HG03066 (cell line): ENCODE measurements around the gene ZC3H6.

Experiments
- ATAC-seq: cut with Tn5 transposase; IDR thresholded peaks from one replicate; pipeline ENCODE4 v1.9.1; 2021; ENCODE audit warnings: low read depth; ENCODE audit not compliant: unreplicated experiment

ZC3H6 gene, protein sequence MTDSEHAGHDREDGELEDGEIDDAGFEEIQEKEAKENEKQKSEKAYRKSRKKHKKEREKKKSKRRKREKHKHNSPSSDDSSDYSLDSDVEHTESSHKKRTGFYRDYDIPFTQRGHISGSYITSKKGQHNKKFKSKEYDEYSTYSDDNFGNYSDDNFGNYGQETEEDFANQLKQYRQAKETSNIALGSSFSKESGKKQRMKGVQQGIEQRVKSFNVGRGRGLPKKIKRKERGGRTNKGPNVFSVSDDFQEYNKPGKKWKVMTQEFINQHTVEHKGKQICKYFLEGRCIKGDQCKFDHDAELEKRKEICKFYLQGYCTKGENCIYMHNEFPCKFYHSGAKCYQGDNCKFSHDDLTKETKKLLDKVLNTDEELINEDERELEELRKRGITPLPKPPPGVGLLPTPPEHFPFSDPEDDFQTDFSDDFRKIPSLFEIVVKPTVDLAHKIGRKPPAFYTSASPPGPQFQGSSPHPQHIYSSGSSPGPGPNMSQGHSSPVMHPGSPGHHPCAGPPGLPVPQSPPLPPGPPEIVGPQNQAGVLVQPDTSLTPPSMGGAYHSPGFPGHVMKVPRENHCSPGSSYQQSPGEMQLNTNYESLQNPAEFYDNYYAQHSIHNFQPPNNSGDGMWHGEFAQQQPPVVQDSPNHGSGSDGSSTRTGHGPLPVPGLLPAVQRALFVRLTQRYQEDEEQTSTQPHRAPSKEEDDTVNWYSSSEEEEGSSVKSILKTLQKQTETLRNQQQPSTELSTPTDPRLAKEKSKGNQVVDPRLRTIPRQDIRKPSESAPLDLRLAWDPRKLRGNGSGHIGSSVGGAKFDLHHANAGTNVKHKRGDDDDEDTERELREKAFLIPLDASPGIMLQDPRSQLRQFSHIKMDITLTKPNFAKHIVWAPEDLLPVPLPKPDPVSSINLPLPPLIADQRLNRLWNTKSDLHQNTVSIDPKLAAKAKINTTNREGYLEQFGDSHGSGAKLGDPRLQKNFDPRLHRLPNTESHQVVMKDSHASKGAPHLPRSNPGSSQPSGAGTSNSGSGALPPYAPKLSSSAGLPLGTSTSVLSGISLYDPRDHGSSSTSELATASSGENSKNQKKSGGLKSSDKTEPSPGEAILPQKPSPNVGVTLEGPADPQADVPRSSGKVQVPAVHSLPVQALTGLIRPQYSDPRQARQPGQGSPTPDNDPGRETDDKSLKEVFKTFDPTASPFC

DNA sequence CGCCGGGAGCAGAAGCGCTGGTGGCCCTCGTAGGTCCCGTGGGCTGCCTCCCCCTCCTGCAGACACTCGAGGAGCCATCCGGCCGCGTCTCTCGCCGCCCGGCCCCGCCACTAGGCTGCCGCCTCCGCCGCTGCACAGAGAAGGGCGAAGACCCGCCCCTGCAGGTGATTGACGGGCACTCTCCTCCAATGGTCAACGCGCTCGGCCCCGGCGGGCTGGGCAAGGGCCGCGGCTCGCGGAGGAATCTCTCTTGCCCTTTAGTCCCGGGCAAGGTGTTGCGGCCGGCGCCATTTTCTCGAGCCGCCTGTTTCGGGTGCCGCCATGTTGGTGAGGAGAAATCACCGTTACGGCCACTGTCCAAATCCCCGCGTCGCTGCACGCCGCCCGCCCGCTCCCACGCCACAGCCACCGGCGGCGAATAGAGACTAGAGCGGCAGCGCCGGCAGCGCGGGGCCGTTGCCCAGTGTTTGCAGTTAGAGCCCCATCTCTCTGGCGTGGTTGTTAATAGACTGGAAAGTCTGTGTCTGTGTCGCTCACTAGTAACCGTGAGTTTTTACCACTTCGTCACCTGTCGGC, at the start of gene ZC3H6:
Gene ZC3H6, plus strand, starts transcription at position 287 of the 576 bp plus-strand sequence. CDS start 398 bp downstream, outside the sequence.
- ATAC-seq: peak; percentile 95

DNA sequence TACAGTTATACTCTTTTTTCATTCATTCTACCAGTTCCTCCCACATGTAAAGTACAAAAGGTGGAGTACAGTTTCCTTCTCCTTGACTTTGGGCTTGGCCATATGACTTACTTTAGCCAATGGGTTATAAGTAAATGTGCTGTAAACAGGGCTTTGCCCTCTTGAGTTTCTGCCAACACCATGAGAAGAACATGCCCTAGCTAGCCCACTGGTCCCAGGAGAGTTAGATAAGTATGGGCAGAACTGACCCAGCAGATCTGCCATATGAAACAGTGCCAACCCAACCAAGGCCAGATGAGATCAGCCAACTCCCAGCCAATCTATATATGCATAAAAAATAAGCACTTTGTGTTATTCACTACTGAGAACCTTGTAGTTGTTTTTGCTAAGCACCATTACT, 46.0 kb upstream of the ZC3H6 start:
- ATAC-seq: no peak

DNA sequence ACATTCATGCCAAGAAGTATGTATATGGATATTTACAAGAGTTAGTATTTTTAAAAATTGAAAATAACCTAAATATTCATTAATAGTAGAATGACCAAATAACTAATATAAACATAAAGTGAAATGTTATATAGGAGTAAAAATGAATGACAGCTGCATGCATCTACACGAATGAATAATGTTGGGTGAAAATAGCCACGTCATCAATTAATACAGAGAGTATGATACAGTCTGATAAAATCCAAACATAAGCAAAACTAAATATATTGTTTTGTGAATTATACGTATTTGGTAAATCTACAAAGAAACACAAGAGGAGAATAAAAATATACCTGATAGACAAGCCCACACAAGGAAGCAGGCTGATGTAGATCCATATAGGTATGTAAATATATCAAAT, 45.0 kb upstream of the ZC3H6 start:
- ATAC-seq: no peak

DNA sequence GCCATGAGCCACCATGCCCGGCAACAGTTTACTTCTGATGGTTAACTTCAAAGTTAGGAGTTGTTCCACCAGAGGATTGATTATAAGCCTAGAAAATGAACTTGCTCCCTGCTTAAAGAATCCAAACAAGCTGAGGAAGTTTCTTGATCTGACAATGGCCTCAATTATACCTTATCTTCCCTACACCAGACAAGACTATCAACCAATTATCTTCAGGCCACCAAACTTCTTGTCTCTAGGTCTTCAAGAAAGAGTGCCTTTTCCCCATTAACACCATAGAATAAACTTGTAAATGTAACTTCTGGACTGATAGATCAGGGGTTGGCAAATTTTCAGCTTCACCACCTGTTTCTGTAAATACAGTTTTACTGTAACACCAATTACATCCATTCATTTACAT, 35.5 kb upstream of the ZC3H6 start:
- ATAC-seq: no peak

DNA sequence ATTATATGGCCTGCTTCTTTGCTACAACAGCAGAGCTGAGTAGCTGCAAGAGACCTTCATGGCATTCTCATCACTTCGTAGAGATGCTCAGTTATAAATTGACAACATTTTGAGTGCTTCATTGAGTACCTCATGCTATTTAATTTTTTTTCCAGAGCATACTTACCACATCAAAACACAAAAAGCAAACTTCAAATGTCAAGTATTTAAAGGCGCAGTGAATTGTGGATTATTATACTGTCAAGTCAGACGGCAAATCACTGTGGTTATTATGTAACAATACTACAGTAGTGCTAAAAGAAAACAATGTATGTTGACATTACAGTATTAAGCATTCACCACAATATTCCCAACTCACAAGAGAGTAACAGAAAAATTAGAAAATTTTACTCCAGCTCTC, 33.0 kb upstream of the ZC3H6 start:
- no peak for ATAC-seq

DNA sequence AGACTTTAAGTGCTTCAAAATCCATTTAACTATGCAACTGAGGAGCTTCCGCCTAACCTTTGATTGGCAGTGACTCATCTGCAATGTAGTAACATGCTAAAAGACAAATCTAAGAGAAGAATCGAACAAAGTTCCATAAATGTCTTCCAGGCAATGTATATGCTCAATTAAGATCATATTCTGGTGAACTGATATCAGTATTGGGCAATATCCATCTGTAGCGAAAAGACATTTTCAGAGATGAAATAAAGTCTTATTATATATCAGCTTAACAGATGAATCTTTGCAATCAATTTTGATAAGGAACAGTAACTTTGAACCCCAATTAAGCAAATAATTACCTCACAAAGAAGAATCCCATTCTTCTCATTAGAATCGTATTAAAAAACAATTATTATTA, 32.2 kb upstream of the ZC3H6 start:
- no peak for ATAC-seq

DNA sequence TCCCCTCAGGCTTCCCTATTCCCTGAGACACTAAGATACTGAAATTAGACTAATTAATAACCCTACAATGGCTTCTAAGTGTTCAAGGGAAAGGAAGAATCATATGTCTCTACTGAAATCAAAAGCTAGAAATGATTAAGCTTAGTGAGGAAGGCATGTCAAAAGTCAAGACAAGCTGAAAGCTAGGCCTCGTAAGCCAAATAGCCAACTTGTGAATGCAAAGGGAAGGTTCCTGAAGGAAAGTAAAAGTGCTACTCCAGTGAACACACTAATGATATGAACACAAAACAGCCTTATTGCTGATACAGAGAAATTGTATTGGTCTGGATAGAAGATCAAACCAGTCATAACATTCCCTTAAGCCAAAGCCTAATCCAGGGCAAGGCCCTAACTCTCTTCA, 30.5 kb upstream of the ZC3H6 start:
- no peak for ATAC-seq

DNA sequence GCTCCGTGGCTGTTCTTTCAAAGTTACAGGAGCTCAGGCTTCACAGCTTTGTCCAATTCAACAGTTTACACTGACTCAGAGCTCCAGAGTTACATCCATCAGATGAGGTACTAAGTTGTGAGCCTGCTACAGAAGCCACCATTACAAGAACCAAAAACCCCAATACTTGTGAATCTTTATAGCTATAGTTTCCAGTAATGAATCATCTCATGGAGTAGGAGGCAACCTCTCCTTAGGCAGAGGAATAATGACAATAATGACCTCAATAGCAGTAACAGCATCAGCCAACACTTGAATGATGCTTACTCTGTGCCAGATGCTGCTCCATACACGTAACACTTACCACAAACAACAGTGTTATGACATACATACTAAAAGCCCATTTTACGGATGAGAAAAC, 24.1 kb upstream of the ZC3H6 start:
- no peak for ATAC-seq

DNA sequence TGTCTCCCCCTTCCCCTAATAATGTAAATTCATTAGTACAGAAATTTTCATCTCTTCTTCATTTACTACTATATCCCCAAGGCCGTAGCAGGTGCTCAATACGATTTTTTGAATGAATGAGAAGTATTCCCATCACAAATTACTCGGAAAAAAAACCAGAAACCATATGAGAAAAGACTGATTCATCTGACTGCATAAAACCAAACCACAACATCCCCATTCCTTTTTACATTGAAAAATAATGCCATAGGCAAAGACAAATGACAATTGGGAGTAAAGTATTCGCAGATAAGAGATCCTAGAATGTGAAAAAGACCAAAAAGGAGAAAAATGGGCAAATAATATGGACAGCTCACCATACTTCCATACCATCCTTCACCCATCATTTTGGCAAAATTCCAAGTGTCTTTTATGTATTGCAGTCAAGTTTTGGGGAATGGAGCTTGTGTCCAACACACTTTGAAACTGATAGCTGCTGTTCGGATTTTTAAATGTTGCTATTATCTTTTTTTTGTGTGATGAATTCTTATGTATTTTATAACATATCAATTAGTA, 22.1 kb upstream of the ZC3H6 start:
- no peak for ATAC-seq

DNA sequence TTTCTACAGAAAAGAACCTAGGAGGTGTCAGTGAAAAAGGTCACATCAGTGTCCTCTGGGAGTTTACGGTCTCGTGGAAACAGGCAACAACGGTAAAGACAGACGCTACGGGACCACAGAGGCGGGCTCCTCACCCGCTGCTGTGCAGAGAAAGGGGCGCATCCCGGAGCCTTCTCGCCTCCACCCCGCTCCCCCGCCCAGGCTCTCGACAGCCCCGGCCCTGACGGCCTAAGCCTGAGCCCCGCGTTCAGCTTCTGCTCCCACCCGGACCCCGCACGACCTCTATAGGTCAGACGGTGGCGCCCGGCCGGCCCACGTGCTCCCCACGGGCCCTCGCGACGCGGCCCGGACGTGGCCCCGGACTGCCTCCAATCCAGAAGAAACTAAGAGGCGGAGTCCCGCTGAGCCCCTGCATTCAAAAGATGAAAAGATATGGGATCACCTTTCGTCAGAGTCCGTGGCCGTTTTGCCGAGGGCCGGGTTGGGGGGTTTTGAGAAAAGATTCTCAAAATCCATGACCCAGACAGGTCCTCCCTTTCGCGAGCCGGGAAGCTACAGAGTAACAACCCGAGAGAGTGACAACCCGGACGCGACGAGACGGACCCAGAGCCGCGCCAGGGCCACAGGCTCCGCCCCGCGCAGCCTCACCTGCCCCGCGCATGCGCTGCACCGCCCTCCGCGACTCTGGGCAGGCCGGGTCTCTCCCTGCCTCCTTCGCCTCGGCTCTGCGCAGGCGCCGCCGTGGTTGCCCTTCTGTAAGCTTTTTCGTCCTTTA, 20.7 kb upstream of the ZC3H6 start, which contains the start of gene ZC3H8:
Gene ZC3H8, minus strand, starts transcription at position 577 of the 775 bp plus-strand sequence. Its CDS starts 61 bp downstream, at position 516.
- peak; percentile 91 for ATAC-seq

DNA sequence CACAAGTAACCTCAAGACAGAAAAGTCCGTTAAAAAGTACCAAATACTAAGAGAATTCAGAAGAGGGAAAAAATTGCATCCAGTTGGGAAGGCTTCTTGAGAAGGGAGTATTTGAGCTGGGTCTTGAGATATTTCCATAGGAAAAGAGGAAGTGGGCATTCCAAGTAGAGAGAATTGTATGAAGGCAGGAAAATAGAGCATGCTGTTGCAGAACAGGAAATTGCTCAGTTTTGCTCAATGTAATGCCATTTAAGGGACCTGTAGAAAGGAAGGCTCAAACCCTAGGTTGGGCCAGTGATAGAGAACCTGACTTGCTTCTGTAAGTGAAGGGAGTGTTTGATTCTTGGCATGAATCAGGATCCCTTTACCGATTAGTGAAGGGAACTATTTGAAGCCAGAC, 19.5 kb upstream of the ZC3H6 start:
- no peak for ATAC-seq

DNA sequence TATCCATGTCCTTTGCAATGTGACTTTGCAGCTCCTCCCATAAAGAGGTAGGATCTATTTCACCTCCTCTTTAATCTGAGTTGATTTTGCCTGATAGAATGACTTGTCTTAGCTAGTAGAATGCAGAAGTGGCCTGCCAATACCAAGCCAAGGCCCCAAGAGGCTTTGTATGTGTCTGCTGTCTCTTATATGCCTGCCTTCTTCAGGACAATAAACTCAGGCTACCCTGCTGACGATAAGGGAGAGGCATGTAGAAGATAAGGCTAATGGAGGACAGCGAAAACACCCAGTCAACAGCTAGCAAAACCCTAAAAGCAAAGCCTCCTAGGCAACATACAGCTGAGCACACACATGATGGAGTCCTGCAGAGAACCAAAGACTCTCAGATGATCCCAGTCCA, 18.7 kb upstream of the ZC3H6 start:
- ATAC-seq: no peak

DNA sequence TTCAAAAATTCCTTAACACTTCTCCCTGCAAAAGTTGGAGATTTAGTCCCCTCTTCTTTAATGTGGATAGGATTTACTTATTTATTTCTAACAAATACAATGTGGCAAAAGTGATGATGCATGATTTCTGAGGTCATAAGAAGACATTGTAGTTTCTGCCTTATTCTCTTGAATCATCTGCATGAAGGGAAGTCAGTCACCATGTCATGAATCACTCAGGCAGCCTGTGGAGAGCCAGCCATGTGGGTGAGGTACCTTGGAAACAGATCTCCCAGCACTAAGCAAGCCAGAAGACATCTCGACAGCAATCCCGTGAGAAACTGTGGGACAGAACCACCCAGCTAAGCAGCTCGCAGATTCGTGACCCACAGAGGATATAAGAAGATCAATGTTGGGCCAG, 17.8 kb upstream of the ZC3H6 start:
- no peak for ATAC-seq

DNA sequence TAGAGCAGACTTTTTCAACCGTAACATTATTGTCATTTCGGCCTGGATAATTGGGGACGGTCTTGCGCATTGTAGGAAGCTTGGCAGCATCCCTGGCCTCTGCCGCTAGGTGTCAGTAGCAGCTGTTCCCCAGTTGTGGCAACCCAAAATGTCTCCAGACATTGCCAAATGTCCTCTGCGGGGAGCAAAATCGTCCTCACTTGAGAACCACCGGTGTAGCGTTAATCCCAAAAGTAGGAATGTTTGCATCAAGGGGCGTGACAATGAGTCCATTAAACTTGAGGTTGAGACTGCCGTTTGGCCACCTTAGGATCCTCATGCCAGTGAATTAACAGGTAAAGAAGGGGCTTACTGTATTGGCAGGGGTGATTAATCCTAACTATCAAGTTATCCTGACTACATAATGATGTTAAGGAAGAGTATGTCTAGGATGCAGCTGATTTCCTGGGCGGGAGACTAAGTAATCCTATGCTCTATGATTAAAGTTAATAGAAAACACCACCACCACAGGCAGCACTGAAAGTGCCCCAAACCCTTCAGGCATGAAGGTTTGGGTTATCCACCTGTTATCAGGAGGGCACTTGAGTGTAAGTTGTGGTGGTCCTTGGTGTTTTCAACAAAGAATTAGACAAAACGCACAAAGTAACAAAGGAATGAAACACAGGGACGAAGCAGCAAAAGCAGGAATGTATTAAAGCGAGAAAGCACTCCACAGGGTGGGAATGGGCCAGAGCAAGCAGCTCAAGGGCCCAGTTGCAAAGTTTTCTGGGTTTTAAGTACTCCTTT, 15.7 kb upstream of the ZC3H6 start:
- no peak for ATAC-seq

DNA sequence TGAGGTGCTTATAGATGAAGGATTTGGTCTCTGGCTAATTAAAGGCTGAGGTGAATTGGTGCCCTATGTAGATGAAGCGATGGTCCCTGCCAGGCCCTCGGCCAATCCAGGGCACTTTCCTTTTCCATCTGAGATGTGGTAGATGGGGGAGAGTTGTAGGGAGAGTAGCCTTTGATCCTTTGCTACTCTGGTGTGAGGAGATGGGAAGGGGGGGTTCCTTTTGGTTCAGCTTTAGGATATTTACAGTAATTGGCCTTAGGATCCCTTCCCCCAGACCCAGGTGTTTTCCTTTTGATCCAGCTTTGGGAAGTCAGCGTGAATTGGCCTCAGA, 15.1 kb upstream of the ZC3H6 start:
- ATAC-seq: no peak

DNA sequence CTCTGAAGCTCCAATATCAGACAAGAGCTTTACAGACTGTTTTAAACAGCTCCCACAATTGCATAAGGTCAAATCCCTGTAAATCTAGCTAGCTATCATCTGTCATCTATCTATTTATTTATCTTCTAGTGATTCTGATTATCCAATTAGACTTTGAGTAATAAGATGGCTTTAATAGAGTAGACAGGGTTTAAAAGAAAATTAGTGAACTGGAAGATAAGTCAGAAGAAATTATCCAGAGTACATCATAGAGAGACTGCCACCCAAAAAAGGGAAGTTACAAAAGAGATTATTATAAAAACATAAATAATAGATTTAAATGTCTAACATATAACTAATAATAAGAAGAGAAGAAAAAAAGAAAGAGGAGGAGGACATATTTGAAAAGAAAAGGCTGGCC, 12.5 kb upstream of the ZC3H6 start:
- ATAC-seq: no peak

DNA sequence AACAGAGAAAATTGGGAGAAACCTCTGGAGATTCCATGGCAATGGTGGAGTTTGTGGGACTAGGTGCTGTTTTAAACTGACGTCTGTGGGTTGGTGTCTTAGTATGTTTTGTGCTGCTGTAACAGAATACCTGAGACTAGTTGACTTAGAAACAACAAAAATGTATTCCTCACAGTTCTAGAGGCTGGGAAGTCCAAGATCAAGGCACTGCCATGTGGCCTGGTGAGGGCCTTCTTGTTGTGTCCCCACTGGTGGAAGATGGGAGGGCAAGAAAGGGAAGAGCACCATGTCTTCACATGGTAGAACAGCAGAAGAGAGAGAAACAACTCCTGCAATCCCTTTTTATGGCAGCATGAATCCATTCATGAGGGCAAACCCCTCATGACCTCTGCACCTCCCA, 6.8 kb upstream of the ZC3H6 start:
- ATAC-seq: no peak

DNA sequence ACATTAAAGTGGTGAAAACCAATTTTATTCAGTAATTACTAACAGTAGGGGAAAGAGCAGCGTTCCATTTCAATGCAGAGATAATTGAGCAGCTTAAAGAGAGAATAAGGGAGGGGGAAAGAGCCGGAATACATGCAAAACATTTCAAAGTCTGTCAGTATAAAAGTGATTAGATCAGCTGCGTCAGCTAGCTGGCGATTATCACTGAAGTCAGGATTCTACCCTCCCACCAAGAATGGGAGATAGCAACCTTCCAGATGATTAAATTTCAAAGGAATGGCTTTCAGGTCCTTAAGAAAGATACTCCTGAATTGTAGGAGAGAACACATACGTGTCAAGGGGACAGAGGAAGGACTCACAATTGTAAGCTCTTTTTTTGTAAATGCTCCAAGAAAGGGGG, 2.7 kb upstream of the ZC3H6 start:
- ATAC-seq: no peak

DNA sequence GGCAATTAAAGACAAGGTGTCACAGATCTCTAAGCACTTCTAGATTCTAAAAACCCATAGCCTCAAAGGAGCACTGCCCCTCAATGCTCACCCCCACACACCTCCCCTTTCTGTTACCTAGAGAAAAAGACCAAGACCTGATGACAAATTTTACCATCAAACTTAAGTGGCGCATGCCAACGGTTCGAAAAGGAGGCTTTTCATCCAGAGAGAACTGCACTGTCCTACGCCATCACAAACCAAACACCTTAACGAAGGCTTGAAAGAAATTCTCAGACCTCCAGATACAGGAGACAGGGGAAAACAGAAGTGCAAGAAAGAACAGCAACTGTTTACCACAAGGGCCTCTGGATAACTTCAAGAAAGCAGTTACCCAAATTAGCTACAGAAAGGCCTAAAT, 2.0 kb upstream of the ZC3H6 start:
- ATAC-seq: no peak
